Right lobe of liver (tissue), 4 donors: ENCODE measurements around the gene SOCS3.

Experiments used
- POLR2A ChIP-seq: fragments of 450-650 bp; IDR thresholded peaks from one replicate; pipeline ENCODE4 v1.6.1; 2017; ENCODE audit warnings: antibody characterized with exemption, mild to moderate bottlenecking
- TF ChIP-seq, protein P1 (sequence below), 4 donors: fragments of 200-600 bp in 3 of 4; fragments of 450-650 bp in 1 of 4; IDR thresholded peaks; one replicate each; pipeline versions ENCODE4 v1.5.1 to v1.8.0; 2016 to 2022; ENCODE audit warnings: antibody characterized with exemption in 4 of 4, mild to moderate bottlenecking in 2 of 4
- donor health status: DM: no; HTN: no; CAD: no.
- donor health status: DM: no; HTN: no; CAD: no.
- donor health status: DM: no; HTN: yes; CAD: no.

DNA sequence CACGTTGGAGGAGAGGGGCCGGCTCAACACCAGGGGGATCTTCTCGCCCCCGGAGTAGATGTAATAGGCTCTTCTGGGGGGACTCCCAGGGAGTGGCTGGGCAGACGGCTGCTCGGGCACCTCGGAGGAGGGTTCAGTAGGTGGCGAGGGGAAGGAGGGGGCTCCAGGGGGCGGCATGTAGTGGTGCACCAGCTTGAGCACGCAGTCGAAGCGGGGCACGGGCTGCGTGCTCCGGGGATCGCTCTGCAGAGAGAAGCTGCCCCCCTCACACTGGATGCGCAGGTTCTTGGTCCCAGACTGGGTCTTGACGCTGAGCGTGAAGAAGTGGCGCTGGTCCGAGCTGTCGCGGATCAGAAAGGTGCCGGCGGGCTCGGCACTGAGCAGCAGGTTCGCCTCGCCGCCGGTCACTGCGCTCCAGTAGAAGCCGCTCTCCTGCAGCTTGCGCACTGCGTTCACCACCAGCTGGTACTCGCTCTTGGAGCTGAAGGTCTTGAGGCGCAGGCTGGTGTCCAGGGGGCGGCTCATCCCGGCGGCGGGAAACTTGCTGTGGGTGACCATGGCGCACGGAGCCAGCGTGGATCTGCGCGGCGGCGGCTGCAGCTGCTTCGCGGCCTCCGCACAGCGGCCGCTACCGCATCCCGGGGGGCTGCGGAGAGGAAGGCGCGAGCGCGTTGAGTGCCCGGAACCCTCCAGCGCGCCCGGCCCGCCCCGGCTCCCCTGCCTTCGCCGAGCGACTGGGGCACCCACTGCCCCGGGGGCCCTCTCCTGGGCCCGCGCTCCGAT lies 1.1 kb downstream of the SOCS3 start:
- TF ChIP-seq, protein P1, sequence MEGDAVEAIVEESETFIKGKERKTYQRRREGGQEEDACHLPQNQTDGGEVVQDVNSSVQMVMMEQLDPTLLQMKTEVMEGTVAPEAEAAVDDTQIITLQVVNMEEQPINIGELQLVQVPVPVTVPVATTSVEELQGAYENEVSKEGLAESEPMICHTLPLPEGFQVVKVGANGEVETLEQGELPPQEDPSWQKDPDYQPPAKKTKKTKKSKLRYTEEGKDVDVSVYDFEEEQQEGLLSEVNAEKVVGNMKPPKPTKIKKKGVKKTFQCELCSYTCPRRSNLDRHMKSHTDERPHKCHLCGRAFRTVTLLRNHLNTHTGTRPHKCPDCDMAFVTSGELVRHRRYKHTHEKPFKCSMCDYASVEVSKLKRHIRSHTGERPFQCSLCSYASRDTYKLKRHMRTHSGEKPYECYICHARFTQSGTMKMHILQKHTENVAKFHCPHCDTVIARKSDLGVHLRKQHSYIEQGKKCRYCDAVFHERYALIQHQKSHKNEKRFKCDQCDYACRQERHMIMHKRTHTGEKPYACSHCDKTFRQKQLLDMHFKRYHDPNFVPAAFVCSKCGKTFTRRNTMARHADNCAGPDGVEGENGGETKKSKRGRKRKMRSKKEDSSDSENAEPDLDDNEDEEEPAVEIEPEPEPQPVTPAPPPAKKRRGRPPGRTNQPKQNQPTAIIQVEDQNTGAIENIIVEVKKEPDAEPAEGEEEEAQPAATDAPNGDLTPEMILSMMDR (IDR thresholded peaks at IDR 0.05): no peak
- TF ChIP-seq POLR2A: no peak
